Neutrophil (primary cell): ENCODE measurements around the gene ARNT2.

ENCODE experiments used
- H3K27ac ChIP-seq: fragments of 200-600 bp; sonication (generic); 2 replicates; pipeline ENCODE4 v1.5.1; 2016; ENCODE audit warnings: mild to moderate bottlenecking, moderate library complexity
- H3K27me3 ChIP-seq: fragments of 200-600 bp; sonication (generic); 2 replicates; pipeline ENCODE4 v1.6.0; 2016; ENCODE audit warnings: mild to moderate bottlenecking
- H3K36me3 ChIP-seq: fragments of 200-600 bp; sonication (generic); 2 replicates; pipeline ENCODE4 v1.5.1; 2017
- H3K4me1 ChIP-seq, 2 experiments: fragments of 200-600 bp in 1 of 2; sonication (generic) in 1 of 2; 1 replicate in 1 of 2; 2 replicates in 1 of 2; pipeline versions ENCODE4 v1.5.1 to v1.6.1; 2013 to 2016; ENCODE audit warnings: low read depth in 1 of 2, low read length in 1 of 2, mild to moderate bottlenecking in 1 of 2, moderate library complexity in 1 of 2; ENCODE audit not compliant: control insufficient read depth in 1 of 2, insufficient read depth in 1 of 2
- H3K4me3 ChIP-seq, 2 experiments: fragments of 200-600 bp in 1 of 2; sonication (generic) in 1 of 2; 1 replicate in 1 of 2; 2 replicates in 1 of 2; pipeline ENCODE4 v1.5.1; 2013 to 2016; ENCODE audit warnings: low read depth in 1 of 2, low read length in 1 of 2, mild to moderate bottlenecking in 1 of 2, moderate library complexity in 1 of 2
- H3K9me3 ChIP-seq: fragments of 200-600 bp; sonication (generic); 2 replicates; pipeline ENCODE4 v1.5.1; 2016
- TF ChIP-seq, protein P1 (sequence below): fragments of 200-600 bp; sonication (generic); IDR thresholded peaks from 2 replicates; pipeline ENCODE4 v1.5.1; 2016; ENCODE audit warnings: antibody characterized with exemption

The ARNT2 gene

GRCh38 chr15:80375968-80376891 lies 28.0 kb upstream of the ARNT2 start:
- Histone ChIP-seq H3K27me3 (peaks cover 37% of the 10 kb centered on the region), H3K9me3 (no peaks in the 10 kb centered on the region), H3K36me3 (no peaks in the 10 kb centered on the region), H3K27ac (no peak overlapping the region), H3K4me3 (no peak overlapping the region), H3K4me1 (no peaks in the 10 kb centered on the region)
- TF ChIP-seq, protein P1, sequence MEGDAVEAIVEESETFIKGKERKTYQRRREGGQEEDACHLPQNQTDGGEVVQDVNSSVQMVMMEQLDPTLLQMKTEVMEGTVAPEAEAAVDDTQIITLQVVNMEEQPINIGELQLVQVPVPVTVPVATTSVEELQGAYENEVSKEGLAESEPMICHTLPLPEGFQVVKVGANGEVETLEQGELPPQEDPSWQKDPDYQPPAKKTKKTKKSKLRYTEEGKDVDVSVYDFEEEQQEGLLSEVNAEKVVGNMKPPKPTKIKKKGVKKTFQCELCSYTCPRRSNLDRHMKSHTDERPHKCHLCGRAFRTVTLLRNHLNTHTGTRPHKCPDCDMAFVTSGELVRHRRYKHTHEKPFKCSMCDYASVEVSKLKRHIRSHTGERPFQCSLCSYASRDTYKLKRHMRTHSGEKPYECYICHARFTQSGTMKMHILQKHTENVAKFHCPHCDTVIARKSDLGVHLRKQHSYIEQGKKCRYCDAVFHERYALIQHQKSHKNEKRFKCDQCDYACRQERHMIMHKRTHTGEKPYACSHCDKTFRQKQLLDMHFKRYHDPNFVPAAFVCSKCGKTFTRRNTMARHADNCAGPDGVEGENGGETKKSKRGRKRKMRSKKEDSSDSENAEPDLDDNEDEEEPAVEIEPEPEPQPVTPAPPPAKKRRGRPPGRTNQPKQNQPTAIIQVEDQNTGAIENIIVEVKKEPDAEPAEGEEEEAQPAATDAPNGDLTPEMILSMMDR: no peak

DNA sequence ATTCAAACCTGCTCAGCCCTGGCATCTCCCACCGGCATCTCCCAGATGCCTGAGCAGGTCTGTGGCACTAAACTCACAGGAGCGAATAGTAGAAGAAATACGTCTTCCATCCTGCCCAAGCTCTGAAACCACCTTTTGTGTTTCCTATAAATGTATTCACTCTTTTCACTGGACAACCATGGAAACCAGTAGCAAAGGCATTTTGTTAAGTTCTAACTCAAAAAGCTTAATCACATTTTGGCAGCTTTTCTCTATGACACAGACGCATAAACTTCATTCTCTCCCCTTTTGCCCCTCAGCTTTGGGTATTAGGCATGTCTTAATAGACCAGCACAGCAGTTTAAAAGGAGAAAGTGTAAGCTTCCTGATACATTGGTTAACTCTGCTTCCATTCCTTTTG lies 24.5 kb upstream of the ARNT2 start:
- Histone ChIP-seq H3K36me3 (no peaks in the 10 kb centered on the region), H3K4me1 (no peaks in the 10 kb centered on the region), H3K9me3 (no peaks in the 10 kb centered on the region), H3K4me3 (no peak overlapping the region), H3K27me3 (peaks cover 52% of the 10 kb centered on the region), H3K27ac (no peak overlapping the region)
- TF ChIP-seq, protein P1: no peak

DNA sequence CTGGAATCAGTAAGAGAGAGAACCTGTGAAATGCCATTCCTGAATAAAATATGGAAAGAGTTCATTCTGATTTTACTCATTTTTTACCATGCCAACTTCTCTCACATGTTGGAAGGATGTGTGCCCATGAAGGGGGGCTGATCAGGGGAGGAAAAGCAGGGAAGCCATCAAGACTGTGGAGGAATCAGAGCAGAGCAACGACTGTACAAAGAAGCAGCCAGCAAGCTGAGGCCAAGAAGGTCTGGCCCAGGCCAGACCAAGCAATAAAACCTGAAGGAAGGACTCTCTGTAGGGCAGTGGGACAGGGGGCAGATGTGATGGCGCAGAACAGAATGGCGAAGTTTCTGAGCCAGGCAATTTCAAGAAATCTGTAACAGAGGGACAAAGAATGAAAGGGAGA lies 24.0 kb upstream of the ARNT2 start:
- TF ChIP-seq, protein P1: no peak
- Histone ChIP-seq H3K9me3 (no peaks in the 10 kb centered on the region), H3K27me3 (peaks cover 52% of the 10 kb centered on the region), H3K4me3 (no peak overlapping the region), H3K36me3 (no peaks in the 10 kb centered on the region), H3K27ac (no peak overlapping the region), H3K4me1 (no peaks in the 10 kb centered on the region)

DNA sequence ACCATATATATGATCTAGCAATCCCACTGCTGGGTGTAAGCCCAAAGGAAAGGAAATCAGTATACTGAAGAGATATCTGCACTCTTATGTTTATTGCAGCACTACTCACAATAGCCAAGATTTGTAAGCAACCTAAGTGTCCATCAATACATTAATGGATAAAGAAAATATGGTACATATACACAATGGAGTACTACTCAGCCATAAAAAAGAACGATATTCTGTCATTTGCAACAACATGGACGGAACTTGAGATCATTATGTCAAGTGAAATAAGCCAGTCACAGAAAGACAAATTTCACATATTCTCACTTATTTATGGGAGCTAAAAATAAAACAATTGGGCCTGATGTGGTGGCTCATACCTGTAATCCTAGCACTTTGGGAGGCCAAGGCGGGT lies 21.9 kb upstream of the ARNT2 start:
- TF ChIP-seq, protein P1: no peak
- H3K27me3 ChIP-seq: peaks cover 53% of the 10 kb centered on the region
- H3K4me3 ChIP-seq: no peak overlapping the region
- no peaks in the 10 kb centered on the region for H3K4me1 ChIP-seq
- H3K27ac ChIP-seq: no peak overlapping the region
- H3K36me3 ChIP-seq: no peaks in the 10 kb centered on the region
- no peaks in the 10 kb centered on the region for H3K9me3 ChIP-seq

DNA sequence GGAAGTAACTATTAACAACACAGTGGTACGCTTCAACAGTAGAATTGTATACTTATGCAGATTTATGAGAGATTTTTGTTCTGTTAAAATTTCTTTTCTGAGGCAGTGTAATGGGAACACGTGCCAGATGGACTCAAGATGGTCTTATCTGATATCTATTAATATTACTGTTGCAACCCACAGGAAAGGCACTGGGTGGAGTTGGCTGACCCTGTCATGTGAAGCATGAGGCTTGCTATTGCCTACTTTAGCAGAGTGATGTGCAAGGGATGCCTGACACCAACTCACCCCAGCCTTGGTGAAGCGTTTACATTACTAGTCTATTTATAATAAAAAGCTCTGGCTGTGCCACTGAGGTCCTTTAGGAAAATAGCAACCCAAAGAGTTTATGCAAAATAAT lies 19.8 kb upstream of the ARNT2 start:
- no peaks in the 10 kb centered on the region for H3K36me3 ChIP-seq
- no peaks in the 10 kb centered on the region for H3K4me1 ChIP-seq
- TF ChIP-seq, protein P1: no peak
- no peaks in the 10 kb centered on the region for H3K9me3 ChIP-seq
- no peak overlapping the region for H3K4me3 ChIP-seq
- no peak overlapping the region for H3K27ac ChIP-seq
- peaks cover 62% of the 10 kb centered on the region for H3K27me3 ChIP-seq
